Measurements from ENCODE around the gene TULP1. TPM values are rescaled to one million over a fixed set of nuclear protein-coding genes. Genes with fewer than 3 reads are reported as not detected.

The TULP1 gene
- total and polyA plus RNA-seq, 4 donors = not detected

DNA sequence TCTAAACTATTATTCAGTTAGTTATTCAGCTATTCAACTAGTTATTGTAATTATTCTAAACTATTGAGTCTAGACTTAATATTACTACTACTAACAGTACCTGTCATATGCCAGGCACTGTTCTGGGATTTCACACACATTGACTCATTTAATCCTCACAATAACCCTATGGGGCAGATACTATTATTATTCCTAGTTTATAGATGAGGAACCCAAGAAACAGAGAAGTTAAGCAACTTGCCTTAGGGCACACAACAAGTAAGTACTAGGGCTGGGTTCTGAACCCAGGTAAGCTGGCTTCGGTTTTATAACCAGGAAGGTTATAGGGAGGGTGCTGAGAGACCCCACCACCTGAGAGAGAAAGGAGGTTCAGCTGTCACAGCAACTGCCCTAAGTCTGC is 23.6 kb downstream of the TULP1 start:
- Histone ChIP-seq H3K9ac (ENCODE audit: low read depth in 1 of 2, low read length in 2 of 2) (no peak overlapping the region), H3K27me3 (ENCODE audit: control insufficient read depth in 4 of 4, insufficient read depth in 4 of 4, low read length in 3 of 4) (no peaks in the 10 kb centered on the region), H3K9me3 (ENCODE audit: control insufficient read depth in 4 of 4, low read length in 3 of 4) (no peaks in the 10 kb centered on the region), H3K27ac (ENCODE audit: low read depth in 1 of 2, low read length in 2 of 2) (no peak overlapping the region), H3K36me3 (ENCODE audit: control insufficient read depth in 4 of 4, insufficient read depth in 3 of 4, low read depth in 1 of 4, low read length in 3 of 4) (peaks cover 0 to 2% (median under 1%) of the 10 kb centered on the region in 4 donors), H3K4me1 (ENCODE audit: control insufficient read depth in 4 of 4, insufficient read depth in 4 of 4, low read length in 3 of 4) (peaks cover under 1 to 13% (median 4%) of the 10 kb centered on the region in 4 donors), H3K4me3 (ENCODE audit: low read depth in 1 of 3, low read length in 3 of 3) (no peak overlapping the region)
- 94% methylated on average over 1 of the region's 1 CpG for WGBS
- TF ChIP-seq RXRA (IDR thresholded peaks at IDR 0.05) = no peak
- TF ChIP-seq JUND (IDR thresholded peaks at IDR 0.05) = no peak
- no peak for TF ChIP-seq FOXA2 (IDR thresholded peaks at IDR 0.05)
- TF ChIP-seq, protein P1, sequence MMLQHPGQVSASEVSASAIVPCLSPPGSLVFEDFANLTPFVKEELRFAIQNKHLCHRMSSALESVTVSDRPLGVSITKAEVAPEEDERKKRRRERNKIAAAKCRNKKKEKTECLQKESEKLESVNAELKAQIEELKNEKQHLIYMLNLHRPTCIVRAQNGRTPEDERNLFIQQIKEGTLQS (IDR thresholded peaks at IDR 0.05) = no peak
- TF ChIP-seq, protein P2, sequence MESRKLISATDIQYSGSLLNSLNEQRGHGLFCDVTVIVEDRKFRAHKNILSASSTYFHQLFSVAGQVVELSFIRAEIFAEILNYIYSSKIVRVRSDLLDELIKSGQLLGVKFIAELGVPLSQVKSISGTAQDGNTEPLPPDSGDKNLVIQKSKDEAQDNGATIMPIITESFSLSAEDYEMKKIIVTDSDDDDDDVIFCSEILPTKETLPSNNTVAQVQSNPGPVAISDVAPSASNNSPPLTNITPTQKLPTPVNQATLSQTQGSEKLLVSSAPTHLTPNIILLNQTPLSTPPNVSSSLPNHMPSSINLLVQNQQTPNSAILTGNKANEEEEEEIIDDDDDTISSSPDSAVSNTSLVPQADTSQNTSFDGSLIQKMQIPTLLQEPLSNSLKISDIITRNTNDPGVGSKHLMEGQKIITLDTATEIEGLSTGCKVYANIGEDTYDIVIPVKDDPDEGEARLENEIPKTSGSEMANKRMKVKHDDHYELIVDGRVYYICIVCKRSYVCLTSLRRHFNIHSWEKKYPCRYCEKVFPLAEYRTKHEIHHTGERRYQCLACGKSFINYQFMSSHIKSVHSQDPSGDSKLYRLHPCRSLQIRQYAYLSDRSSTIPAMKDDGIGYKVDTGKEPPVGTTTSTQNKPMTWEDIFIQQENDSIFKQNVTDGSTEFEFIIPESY (IDR thresholded peaks at IDR 0.05) = no peak
- TF ChIP-seq, protein P3, sequence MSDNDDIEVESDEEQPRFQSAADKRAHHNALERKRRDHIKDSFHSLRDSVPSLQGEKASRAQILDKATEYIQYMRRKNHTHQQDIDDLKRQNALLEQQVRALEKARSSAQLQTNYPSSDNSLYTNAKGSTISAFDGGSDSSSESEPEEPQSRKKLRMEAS (IDR thresholded peaks at IDR 0.05) = no peak
- TF ChIP-seq SP1 (IDR thresholded peaks at IDR 0.05) = no peak
- TF ChIP-seq NR2F2 (IDR thresholded peaks at IDR 0.05) = no peak
- TF ChIP-seq, protein P4, sequence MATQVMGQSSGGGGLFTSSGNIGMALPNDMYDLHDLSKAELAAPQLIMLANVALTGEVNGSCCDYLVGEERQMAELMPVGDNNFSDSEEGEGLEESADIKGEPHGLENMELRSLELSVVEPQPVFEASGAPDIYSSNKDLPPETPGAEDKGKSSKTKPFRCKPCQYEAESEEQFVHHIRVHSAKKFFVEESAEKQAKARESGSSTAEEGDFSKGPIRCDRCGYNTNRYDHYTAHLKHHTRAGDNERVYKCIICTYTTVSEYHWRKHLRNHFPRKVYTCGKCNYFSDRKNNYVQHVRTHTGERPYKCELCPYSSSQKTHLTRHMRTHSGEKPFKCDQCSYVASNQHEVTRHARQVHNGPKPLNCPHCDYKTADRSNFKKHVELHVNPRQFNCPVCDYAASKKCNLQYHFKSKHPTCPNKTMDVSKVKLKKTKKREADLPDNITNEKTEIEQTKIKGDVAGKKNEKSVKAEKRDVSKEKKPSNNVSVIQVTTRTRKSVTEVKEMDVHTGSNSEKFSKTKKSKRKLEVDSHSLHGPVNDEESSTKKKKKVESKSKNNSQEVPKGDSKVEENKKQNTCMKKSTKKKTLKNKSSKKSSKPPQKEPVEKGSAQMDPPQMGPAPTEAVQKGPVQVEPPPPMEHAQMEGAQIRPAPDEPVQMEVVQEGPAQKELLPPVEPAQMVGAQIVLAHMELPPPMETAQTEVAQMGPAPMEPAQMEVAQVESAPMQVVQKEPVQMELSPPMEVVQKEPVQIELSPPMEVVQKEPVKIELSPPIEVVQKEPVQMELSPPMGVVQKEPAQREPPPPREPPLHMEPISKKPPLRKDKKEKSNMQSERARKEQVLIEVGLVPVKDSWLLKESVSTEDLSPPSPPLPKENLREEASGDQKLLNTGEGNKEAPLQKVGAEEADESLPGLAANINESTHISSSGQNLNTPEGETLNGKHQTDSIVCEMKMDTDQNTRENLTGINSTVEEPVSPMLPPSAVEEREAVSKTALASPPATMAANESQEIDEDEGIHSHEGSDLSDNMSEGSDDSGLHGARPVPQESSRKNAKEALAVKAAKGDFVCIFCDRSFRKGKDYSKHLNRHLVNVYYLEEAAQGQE (IDR thresholded peaks at IDR 0.05) = no peak
- no peak for TF ChIP-seq RAD21 (IDR thresholded peaks at IDR 0.05)
- no peak for TF ChIP-seq EGR1 (IDR thresholded peaks at IDR 0.05; ENCODE audit: low read depth in 2 of 2)
- no peak for TF ChIP-seq FOXA1 (IDR thresholded peaks at IDR 0.05)
- no peak for TF ChIP-seq GABPA (IDR thresholded peaks at IDR 0.05 in 1 of 2, conservative IDR thresholded peaks at IDR 0.05 in 1 of 2)
- TF ChIP-seq, protein P5, sequence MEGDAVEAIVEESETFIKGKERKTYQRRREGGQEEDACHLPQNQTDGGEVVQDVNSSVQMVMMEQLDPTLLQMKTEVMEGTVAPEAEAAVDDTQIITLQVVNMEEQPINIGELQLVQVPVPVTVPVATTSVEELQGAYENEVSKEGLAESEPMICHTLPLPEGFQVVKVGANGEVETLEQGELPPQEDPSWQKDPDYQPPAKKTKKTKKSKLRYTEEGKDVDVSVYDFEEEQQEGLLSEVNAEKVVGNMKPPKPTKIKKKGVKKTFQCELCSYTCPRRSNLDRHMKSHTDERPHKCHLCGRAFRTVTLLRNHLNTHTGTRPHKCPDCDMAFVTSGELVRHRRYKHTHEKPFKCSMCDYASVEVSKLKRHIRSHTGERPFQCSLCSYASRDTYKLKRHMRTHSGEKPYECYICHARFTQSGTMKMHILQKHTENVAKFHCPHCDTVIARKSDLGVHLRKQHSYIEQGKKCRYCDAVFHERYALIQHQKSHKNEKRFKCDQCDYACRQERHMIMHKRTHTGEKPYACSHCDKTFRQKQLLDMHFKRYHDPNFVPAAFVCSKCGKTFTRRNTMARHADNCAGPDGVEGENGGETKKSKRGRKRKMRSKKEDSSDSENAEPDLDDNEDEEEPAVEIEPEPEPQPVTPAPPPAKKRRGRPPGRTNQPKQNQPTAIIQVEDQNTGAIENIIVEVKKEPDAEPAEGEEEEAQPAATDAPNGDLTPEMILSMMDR (IDR thresholded peaks at IDR 0.05; ENCODE audit: low read depth, low read length, missing input control) = no peak
- no peak for TF ChIP-seq YY1 (IDR thresholded peaks at IDR 0.05)
- no peak for TF ChIP-seq HNF4G (IDR thresholded peaks at IDR 0.05)
- TF ChIP-seq TAF1 (conservative IDR thresholded peaks at IDR 0.05) = no peak
- TF ChIP-seq HNF4A (conservative IDR thresholded peaks at IDR 0.05) = no peak
- no peak for DNase-seq (ENCODE audit: low spot score)
